ENCODE results near the gene FBH1.
A peak's percentile ranks its signal among the peaks of the same experiment; 100 is the strongest.
"Not testable (repeated sequence)": the region's sequence is repeated elsewhere in the genome, so short reads cannot be mapped to it uniquely, and the experiment has no call there.

FBH1 gene

DNA sequence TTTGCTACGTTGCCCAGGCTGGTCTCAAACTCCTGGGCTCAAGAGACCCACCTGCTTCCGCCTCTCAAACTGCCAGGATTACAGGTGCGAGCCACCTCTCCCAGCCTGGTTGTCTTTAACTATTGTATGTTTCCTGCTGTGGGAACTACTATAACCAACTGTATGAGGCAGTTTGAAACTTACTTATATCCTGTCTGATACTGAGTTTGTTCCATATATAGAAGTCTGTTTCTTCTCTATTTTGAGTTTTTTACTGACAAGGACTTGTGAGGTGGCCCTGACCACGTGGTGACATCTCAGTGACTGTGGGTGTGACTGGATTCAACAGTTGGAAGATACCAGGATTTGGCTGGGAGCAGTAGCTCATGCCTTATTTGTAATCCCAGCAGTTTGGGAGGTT lies 14.2 kb downstream of the FBH1 start:
- DNase-seq, result no peak

DNA sequence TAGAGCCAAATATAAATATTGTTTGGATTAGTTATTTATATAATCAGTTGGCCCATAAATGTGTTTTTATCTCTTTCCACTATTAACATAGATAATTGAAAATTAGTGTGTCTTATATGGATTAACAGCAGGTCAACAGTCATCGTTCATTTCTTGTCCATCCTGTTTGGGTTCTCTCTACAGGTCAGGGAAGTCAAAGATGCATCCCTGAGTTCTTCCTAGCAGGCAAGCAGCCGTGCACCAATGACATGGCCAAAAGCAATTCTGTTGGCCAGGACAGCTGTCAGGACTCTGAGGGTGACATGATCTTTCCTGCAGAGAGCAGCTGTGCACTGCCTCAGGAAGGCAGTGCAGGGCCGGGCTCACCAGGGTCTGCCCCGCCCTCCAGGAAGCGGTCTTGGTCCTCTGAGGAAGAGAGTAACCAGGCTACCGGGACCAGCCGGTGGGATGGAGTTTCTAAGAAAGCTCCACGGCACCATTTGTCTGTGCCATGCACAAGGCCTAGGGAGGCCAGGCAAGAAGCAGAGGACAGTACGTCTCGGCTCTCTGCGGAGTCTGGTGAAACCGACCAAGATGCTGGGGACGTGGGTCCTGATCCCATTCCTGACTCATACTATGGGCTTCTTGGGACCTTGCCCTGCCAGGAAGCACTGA lies 15.9 kb downstream of the FBH1 start:
- DNase-seq, result no peak

DNA sequence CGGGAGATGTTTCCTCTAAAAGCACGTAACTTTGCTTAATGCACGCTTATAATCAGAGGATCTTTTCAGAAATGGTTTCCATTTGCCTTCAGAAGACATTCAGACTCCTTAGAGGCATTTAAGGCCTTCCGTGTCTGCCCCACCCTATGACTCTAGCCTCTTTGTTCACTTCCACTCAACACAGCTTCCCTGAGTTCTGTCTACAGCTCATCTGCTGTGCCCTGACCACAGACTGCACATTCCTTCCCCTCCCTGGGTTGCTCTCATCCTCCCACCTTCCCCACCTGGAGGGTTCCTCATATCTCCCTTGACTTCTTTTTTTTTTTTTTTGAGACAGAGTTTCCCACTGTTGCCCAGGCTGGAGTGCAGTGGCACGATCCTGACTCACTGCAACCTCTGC lies 16.6 kb downstream of the FBH1 start:
- DNase-seq, result no peak

DNA sequence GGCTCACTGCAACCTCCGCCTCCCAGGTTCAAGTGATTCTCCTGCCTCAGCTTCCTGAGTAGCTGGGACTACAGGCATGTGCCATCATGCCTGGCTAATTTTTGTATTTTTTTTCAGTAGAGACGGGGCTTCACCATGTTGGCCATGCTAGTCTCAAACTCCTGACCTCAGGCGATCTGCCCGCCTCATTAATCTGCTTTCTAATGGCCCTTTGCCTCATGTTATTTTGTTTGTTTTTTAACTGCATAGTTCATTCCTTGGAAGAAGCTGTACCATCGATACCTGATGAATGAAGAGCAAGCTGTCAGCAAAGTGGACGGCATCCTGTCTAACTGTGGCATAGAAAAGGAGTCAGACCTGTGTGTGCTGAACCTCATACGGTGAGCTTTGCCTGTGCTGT lies 18.6 kb downstream of the FBH1 start:
- not testable (repeated sequence) for DNase-seq

DNA sequence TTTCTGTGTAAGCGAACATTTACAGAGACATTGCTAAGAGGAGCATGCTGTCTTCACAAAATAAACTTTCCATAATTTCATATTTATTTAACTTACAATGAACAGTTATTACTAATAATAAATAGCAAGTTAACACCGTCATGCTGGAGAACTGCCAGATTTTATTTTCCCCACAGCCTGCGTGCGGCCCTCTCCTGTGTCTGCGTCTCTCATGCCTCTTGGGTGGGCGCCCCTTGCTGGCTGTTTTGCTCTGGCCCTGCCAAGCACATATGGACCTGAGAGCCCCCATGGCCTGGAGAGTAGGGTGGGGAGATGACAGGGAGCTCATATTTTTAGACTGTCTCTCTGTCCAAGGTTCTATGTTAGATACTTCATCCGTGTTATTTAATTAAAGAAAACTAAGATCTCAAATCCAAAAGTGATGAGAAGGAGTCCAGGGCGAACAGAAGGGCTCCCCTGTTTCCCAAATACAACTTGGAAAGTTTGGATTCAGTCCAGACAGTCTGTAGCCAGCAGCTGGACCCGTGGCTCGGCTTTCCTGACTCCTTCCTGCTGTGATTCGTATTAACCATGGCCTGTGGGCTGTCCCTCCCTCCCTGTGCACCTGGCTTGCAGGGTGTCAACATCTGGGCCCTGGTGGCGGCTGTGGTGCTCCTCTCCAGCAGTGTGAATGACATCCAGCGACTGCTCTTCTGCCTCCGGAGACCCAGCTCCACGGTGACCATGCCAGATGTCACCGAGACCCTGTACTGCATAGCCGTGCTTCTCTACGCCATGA lies 20.5 kb downstream of the FBH1 start:
- peak; percentile 28 for DNase-seq

DNA sequence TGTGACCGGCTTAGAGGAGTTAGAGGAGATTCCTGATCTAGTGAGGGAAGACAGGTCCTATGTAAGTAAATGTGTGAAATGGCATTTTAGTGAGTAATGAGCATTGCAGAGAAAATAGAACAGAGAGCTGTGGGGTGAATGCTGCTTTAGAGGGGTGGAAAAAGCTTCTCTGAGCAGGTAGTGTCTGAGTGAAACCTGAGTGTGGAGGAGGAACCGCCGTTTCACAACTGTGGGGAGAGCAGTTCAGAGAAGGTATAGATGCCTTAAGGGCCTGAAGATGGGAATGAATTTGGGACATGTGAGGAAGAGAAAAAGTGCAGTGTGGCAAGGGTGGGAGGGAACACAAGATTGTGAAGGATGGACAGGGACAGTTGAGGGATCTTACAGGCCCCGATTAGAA lies 21.6 kb downstream of the FBH1 start:
- no peak for DNase-seq

DNA sequence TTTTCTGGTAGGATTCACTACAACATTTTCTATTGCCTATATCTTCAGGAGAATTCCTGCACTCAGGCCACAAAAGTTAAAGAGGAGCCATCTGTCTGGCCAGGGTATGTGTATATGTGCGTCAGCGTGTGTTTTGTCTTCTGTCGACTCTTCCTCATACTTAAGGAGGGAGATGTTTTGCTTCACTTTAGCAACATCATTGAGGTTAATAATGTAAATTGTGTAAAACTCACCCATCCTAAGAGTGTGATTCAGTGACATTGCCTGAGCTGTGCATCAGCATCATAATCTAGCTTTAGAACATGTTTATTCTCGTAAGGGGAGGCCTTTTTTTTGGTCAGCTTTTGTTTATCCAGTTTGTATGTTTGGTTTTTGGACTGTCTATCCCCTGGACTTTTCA lies 23.7 kb downstream of the FBH1 start:
- no peak for DNase-seq

DNA sequence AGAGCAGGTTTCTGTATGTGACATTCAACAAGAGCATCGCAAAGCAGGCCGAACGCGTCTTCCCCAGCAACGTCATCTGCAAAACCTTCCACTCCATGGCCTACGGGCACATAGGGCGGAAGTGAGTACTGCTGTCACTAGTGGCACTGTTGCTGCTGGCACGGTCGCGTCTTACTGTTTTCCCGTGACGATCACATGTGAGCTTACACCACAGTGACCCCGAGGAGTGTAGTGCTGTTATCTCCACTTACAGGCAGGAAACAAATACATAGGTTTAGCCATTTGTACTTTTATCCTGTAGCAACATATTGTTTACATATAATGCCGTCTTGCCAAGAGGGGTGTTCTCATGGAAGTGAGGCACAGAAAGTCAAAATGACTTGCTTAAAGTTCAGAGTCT lies 25.4 kb downstream of the FBH1 start:
- no peak for DNase-seq

DNA sequence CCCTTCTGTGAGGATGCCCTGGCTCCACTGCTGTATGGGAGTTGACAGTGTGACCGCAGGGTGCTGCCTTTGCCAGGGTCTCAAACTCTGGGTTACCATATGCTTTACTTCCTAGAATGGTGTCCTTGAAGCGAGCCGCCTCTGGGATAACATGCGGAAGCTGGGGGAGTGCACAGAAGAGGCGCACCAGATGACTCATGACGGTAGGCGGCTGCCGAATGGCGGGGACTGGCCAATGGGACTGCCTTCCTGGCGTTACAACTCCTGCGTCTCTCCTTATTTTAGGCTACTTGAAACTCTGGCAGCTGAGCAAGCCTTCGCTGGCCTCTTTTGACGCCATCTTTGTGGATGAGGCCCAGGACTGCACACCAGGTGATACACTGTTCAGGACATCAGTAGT lies 27.3 kb downstream of the FBH1 start:
- DNase-seq, result no peak

DNA sequence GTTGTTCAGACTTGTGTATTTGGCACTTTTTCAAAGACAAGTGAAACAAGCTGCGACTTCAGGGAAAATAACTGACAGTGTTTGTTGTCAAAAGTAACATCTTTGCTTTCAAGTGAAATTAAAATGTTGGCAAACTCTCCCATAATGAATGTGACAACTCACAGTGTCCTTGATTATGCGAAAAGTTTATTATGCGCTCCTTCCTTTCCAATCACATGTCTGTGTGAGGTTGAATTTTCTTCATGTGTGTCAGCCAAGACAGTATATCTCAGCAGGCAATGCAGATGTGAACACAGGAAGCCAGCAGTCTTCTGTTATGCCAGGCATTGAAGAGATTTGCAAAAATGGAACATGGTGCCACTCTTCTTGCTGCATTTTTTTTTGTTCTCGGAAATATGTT lies 28.7 kb downstream of the FBH1 start:
- DNase-seq, result no peak

DNA sequence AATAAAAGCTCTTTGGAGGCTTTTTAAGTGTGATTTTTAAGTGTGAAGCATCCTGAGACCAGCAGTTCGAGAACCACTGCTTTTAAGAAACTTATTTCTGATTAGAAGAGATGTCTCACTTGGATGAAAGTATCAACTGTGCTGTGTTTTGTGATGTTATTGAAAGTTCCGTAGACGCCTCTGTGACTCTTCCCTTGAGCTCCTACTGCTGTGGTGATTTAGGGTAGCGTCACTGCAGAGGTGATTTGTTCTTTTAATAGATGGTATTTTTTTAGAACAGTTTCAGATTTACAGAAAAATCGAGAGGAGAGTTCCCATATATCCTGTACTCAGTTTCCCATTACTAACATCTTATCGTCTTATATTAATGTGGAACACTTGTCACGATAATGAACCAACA lies 29.5 kb downstream of the FBH1 start:
- DNase-seq, result no peak

DNA sequence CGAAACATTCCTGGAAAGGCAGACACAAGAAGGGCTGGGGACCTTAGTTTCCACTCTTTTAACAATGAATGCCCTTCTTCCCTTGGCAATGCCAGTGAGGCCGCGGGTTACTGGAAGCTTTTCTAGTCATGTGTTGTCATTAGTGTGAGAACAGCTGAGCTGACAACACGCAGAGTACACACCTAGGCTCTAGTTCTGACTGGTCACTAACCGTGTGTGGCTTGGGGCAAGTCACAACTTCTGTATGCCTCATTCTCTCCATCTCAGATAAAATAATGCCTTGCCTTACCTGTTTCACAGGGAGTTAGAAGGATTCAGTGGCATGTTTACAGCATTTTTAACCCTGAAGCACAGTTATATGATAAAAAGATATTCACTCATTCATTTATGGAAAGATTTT lies 31.7 kb downstream of the FBH1 start:
- no peak for DNase-seq

DNA sequence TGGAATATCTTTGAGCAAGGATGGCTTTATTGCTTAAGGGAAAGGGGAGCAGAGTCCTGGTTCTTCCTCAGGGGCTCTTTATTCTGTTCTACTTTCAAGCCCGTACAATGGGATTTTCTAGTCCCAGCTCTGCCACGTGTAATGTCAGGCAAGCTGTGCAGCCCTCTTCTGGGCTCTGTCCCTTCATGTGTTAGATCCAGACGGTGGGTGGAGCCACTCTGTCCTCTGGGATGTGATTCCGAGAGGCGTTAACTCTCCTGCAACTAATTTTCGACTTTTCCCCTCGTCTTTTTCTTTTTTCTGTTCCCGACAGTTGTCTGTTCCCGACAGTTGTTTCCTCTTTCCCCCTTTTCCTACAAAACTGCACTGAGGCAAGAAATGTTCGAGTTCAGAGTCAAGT lies 34.8 kb downstream of the FBH1 start:
- no peak for DNase-seq

DNA sequence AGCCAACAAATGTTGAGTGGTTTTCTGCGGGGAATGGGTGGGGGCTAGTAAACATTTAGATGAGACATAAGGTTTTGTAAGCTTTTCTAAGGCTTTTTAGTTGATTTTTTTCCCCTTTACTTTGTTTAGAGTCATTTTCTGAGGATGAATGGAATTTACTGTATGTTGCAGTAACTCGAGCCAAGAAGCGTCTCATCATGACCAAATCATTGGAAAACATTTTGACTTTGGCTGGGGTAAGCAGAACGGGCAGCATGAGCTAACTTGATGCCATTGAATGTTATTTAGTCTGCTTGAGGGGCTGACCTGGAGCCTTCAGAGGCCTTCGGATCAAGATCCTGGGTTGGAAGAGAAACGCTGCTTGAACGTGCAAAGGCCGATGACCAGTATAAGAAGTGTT lies 37.3 kb downstream of the FBH1 start:
- no peak for DNase-seq

DNA sequence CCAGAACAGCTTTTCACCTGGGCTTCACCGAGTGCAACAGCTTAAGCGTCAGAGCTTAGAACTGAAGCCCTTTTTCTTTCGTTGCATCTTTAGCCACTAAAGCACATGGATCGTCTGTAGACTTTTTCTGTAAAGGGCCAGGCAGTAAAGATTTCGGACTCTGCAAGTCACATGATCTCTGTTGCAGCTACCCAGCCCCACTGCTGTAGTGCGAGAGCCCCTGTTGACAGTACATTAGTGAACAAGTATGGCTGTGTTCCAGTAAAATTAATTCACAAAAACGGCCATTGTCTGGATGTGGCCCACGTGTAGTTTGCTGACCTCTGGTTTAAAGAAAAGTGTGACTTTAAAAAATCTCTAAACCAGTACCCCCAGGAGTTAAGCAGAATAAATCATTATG lies 39.4 kb downstream of the FBH1 start:
- DNase-seq, result no peak

DNA sequence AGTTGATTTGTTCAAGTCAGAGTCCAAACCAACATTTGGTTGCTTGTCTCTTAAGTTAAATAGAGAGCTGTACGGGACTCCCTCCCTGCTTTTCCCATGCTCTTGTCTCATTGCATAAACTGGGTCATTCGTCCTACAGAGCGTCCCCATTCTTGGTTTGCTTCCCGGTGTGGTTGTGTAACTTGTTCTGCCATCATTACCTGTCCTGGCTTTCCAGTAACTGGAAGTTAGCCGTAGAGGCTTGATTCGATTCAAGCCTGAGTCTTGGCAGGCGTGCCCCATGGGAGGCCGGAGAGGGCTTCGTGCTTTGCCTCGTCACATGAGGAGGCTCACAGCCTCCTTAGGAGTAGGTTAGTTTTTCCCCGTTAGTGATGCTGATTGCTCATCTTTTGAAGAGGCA lies 40.2 kb downstream of the FBH1 start:
- no peak for DNase-seq

DNA sequence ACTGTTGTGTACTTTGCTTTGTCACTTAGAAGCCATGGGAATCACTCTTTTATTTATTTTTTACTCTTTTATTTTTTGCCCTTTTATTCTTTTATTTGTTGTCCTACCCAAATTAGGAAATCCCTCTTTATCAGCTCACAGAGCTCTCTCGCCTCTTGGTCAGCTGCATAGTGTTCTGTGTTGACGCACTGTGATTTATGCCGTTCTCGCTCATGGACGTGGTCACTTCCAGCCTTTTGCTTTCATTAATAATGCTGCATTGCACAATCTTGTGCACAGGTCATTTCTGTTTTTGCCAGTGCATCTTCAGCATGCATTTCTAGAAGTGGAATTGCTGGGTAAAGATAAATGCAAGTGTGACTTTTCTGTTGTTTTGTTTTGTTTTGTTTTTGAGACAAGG lies 42.3 kb downstream of the FBH1 start:
- no peak for DNase-seq

DNA sequence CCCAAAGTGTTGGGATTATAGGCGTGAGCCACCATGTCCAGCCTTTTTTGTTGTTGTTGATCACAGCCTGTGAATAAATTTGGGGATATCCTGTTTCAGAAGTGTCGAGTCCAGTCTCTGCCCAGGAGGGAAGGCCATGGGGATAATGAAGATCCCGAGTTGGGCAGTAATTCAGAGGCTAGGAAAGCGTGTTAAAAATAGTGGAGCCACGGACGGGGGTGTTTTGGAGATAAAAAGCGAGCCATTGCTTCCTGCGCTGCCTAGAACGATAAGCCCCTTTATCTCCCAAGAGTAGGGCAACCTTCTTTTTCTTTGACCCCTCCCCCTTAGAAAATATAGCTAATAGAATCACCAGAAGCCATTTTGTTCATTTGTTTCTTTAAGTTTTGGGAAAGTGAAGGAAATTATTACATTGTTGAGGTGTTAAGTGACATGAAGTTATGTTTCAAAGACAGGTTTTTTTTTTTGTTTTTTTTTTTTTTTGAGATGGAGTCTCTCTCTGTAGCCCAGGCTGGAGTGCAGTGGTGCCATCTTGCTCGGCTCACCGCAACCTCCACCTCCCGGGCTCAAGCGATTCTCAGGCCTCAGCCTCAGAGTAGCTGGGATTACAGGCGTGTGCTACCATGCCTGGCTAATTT lies 44.0 kb downstream of the FBH1 start:
- DNase-seq, result no peak

DNA sequence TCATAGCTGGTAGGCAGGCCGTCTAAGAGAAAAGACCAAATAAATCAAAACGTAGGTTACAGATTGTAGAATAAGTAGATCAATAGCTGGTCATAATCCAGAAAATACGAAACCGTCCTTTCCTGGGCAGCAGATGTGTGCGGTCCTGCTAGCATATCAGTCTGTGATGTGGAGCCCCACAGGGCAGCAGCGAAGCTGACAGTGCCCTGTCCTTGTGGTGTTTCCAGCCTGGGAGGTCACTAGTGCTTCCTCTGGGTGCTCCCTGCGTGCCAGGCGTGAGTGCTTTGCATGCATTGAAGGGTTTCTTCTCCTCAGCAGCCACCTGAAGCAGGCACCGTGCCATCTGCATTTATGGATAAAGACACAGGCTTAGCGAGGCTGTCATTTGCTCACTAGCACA lies 45.6 kb downstream of the FBH1 start:
- no peak for DNase-seq

DNA sequence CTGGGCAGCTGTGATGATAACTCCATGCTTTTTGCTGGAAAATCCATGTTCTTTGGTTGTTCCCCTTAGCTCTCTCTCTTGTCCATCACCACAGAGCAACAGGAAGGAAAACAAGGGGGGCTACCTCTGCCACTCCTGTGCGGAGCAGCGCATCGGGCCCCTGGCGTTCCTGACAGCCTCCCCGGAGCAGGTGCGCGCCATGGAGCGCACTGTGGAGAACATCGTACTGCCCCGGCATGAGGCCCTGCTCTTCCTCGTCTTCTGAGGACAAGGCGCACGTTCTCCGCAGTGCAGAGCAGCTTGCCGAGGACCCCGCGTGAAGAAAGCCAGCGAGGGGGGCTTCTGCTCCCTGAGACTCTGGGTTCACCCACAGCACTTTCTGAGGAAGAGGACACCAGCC lies 47.0 kb downstream of the FBH1 start:
- DNase-seq, result no peak

DNA sequence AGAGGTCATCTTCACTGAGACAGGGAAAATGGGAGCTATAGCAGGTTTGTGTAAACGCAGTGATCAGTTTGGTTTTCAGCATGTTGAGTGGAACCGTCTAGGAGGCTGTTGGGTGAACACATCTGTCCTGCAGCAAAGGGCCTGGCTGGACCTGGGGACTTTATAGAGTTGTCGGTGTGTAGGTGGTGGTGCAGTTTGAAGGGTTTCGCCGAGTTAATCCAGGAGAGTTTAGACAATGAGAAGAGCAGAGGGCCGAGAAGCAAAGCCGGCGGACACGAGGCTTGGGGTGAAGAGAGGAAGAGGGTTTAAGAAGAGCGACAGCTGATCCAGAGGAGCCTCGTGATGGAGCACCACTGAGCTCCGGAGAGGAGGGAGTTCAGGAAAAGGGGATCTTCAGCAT lies 48.2 kb downstream of the FBH1 start:
- DNase-seq, result no peak

DNA sequence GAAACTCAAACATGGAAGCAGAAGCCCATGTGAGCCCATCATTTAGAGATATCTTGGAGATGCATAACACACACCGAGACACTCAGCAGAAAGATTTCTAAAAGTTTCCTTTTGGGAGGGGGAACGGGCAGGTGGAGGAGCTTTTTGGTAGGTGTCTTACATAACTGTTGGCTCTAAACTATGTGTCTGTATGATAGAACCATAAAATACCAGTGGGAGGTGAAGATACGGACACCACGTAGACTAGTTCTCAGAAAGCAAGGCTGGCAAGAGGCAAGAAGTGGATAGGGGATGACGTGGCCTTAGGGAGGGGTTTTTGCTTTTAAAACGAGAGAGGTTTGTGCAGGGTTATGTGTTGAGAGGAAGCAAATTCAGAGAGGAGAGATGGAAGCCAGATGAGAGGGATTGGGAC lies 50.8 kb downstream of the FBH1 start:
- no peak for DNase-seq

DNA sequence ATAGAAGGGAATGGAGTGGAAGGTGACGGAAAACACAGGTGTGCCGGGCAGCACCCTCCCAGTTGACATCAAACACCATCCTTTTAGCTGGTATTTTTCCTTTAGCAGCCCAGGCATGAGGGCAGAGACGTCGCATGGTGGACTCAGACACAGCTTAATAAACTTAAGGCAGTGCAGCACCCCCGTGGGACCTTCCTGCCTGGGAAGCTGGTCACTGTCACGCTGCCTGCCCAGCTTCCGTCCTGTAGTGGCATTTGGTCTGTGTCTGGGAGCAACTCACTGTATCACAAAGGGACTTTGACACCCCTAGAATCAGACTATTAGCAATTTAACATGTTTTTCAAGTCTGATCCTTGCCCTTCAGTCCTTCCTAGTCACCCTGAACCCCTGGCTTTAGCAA lies 51.5 kb downstream of the FBH1 start:
- DNase-seq, result no peak

DNA sequence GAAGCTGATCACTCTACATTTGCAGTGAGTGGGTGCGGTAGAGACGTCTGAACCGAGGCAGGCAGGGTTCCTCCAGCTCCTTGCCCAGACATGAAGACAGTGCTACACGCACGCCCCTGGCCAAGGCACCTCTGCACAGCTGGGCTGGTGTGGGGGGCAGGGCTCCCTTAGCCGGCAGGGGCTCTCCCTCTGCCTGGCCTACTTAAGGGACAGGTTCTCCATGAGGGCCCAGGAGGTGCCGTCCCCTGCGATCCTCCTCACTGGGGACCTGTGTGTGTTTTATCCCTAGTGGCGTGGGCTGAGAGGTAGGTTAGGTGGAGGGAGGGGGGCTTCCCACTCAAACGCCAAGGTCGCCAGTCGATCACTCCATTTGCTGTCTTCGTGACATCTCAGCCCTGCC lies 52.0 kb downstream of the FBH1 start:
- no peak for DNase-seq

DNA sequence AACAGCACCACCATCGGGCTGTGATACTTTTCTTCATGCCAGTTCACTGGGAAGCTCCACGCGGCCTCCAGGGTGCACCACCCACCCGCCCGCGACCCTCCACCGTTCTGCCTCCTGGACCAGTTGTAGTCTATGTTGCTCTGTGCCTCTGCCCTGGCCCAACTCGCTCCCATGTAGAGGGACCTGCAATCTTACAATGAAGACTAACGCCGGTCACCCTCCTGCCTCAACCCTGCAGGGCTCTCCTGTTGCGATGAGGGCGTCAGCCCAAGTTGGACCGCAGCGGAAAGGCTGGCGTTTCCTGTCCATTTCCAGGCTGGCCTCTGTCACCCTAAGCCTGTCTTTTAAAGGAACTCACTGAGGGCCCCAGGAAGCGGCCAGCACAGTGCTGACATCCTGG lies 52.4 kb downstream of the FBH1 start:
- DNase-seq, result no peak
